CD4-positive, alpha-beta T cell treated with Interleukin-15 for 4 hours (primary cell): Measurements from ENCODE around the gene KRTCAP3.
A peak's percentile ranks its signal among the peaks of the same experiment; 100 is the strongest.
"Not testable (repeated sequence)": the region's sequence is repeated elsewhere in the genome, so short reads cannot be mapped to it uniquely, and the experiment has no call there.

Experiments
- DNase-seq: peaks from one replicate; pipeline ENCODE4 v3.0.0-alpha.2; 2020; ENCODE audit warnings: low spot score

KRTCAP3 gene

DNA sequence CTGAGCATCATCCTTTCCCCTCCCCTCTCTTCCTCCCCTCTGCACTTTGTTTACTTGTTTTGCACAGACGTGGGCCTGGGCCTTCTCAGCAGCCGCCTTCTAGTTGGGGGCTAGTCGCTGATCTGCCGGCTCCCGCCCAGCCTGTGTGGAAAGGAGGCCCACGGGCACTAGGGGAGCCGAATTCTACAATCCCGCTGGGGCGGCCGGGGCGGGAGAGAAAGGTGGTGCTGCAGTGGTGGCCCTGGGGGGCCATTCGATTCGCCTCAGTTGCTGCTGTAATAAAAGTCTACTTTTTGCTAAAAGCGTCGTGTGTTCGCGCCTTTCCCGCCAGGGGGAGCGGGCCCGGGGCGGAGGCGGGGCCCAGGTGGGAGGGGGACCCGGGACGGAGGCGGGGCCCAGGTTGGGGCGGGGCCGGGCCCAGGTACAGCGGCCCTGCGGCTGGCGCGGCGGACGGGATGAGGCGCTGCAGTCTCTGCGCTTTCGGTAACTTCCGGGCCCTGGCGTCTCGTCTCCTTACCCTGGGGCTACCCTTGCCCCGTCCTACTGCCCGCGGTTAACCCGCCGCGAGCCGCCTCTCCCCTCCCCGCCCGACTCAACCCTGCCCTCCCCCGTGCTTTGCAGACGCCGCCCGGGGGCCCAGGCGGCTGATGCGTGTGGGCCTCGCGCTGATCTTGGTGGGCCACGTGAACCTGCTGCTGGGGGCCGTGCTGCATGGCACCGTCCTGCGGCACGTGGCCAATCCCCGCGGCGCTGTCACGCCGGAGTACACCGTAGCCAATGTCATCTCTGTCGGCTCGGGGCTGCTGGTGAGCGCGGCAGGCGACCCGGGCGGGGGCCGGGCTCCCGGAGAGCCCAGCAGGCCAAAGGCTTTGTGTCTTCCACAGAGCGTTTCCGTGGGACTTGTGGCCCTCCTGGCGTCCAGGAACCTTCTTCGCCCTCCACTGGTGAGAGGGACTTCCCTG lies at the start of gene KRTCAP3:
Gene KRTCAP3 (plus strand): TSS at position 424 of the 962 bp plus-strand sequence. CDS start 32 bp downstream, at position 456.
- DNase-seq = peak; percentile 59

DNA sequence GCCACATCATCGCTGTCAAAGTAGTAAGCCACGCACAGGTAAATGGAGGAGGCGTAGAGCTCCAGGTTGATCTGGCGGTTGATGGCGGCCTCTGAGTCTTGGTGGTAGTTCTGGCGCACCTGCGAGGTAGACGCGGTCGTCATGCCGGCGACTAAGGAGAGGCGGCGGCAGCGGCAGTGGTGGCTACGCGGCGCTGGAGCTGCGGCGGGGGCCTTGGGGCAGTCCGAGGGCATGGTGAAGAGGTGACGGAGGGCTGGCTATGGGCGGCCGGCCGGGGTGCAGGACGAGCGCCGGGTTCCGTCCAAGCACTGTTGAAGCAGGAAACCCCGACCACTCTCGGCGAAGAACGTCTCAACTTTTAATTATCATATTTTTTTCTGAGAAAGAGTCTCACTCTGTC lies 49.0 kb upstream of the KRTCAP3 start:
- DNase-seq = no peak

DNA sequence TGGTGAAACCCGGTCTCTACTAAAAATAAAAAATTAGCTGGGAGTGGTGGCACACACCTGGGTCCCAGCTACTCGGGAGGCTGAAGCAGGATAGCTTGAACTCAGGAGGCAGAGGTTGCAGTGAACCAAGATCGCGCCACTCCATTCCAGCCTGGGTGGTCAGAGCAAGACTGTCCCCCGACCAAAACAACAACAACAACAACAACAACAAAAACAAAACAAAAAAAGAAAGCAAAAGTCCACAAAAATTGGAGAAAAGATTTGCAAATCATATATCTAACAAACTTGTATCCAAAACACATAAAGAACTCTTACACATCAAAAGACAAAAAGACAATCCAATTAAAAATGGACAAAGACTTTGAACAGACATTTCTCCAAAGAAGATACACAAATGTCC lies 43.2 kb upstream of the KRTCAP3 start:
- DNase-seq = no peak

GRCh38 chr2:27400348-27401135 lies 41.6 kb upstream of the KRTCAP3 start:
- no peak for DNase-seq

GRCh38 chr2:27407798-27408491 lies 34.2 kb upstream of the KRTCAP3 start:
- no peak for DNase-seq

GRCh38 chr2:27408601-27409320 lies 33.4 kb upstream of the KRTCAP3 start:
- no peak for DNase-seq

- peak; percentile 94 for DNase-seq
Observed at GRCh38 chr2:27409321-27410073, 32.7 kb upstream of the KRTCAP3 start, which contains the start of gene PPM1G. PPM1G (minus strand) TSS chr2:27409591; CDS start chr2:27409422, 169 bp downstream.

DNA sequence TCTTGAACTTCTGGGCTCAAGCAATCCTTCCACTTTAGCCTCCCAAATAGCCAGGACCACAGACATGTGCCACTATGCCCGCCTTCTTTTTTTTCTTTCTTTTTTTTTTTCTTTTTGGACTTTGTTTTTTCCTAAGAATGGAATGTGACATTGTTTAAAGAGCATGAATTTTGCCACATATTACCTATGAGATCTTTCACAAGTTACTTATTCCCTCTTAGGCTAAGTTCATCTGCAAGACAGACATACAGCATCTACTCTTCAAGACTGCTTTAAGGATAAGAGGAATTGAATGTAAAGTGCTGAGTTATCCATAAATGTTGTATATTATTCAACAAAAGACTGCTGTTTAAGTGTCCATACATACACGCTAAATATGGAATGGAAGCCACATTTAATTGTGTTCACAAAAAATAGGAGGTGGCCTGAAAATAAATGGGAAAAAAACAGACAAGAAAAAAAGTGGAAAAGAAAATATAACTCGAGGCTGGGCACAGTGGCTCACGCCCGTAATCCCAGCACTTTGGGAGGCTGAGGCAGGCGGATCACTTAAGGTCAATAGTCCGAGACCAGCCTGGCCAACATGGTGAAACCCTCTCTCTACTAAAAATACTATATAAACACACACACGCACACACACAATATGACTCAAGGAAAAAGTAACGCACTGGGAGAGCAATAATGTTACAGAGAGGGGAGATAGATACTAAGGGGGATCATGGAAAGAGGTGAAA lies 29.6 kb upstream of the KRTCAP3 start:
- DNase-seq = no peak

DNA sequence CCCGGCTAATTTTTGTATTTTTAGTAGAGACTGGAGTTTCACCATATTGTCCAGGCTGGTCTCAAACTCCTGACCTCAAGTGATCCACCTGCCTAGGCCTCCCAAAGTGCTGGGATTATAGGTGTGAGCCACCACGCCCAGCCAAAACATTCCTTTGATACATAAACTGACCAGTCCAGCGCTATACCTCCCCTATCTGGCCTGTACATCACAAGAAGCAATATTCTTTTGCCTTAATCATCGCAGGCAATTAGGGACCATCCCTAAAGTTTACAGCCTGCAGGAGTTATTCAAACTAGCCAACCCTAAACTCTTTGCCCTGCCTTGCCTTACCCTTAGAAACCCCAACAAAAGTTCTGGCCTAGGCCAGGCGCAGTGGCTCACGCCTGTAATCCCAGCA lies 26.0 kb upstream of the KRTCAP3 start:
- no peak for DNase-seq

- no peak for DNase-seq
Observed at GRCh38 chr2:27420996-27421395, 21.2 kb upstream of the KRTCAP3 start.

GRCh38 chr2:27421660-27422250 lies 20.4 kb upstream of the KRTCAP3 start:
- DNase-seq = no peak

- DNase-seq = no peak
Observed at GRCh38 chr2:27422958-27423357, 19.2 kb upstream of the KRTCAP3 start.

DNA sequence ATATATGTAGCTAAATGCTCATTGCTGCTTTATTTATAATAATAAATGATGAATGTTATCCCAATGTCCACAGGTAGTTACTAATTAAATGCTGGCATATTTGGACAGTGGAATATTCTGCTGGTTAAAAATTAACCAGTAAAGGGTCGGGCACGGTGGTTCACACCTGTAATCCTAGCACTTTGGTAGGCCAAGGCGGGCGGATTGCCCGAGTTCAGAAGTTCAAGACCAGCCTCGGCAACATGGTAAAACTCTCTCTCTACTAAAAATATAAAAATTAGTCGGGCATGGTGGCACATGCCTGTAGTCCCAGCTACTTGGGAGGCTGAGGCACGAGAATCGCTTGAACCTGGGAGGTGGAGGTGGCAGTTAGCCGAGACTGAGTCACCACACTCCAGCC lies 17.1 kb upstream of the KRTCAP3 start:
- not testable (repeated sequence) for DNase-seq

DNA sequence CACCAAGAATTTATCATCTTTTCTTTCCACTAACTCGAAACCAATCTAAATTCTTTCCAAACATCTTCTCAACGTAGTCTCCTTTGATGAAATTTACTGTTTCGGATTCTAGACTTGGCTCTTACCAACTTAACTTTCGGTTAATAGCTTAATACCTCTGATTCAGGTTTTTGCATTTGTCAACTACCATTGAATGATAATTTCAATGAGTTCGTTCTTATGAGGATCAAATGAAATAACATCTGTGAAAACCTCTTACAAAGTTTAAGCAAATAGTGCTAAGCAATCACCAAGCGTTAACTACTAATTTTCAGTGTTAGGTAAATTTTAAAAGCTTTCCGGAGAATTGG lies 14.3 kb upstream of the KRTCAP3 start:
- DNase-seq = no peak

- peak; percentile 88 for DNase-seq
Observed at GRCh38 chr2:27428213-27428977, 13.8 kb upstream of the KRTCAP3 start, which contains the start of gene NRBP1. NRBP1 (plus strand) TSS chr2:27428631; CDS start chr2:27433274, 4,643 bp downstream.

- DNase-seq = peak; percentile 67
Observed at GRCh38 chr2:27428978-27429541, 13.1 kb upstream of the KRTCAP3 start.

DNA sequence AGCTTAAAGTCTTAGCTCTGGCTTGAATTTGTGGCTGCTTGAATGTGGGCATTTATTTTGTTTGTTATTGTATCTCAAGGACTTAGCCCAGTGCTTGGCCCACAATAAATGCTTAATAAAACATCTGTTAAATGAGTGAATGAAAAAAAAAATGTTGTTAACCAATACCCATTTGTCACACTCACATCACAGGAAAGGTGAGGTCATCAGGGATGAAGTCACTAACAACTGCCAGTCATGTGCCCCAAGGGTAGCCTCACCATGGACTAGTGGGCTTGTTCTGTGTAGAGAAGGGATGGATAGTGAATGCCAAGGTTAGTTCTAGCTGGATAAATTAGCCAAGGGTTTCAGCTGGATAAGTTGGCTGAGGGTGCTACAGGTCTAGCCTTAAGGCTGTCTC lies 10.8 kb upstream of the KRTCAP3 start:
- DNase-seq = peak; percentile 56

- no peak for DNase-seq
Observed at GRCh38 chr2:27435628-27436027, 6.6 kb upstream of the KRTCAP3 start.
